ENCODE measurements around the gene ATE1.
A peak's percentile ranks its signal among the peaks of the same experiment; 100 is the strongest.
"Not testable (repeated sequence)": the region's sequence is repeated elsewhere in the genome, so short reads cannot be mapped to it uniquely, and the experiment has no call there.

The ATE1 gene

GRCh38 chr10:121828045-121828444 is 99.8 kb downstream of the ATE1 start:
- no peak for DNase-seq

GRCh38 chr10:121826773-121827172 is 101.1 kb downstream of the ATE1 start:
- not testable (repeated sequence) for DNase-seq

- DNase-seq: peak; percentile 62
Observed at GRCh38 chr10:121823993-121824463, 103.8 kb downstream of the ATE1 start.

- DNase-seq: no peak
Observed at GRCh38 chr10:121822724-121823123, 105.1 kb downstream of the ATE1 start.

- DNase-seq: no peak
Observed at GRCh38 chr10:121822180-121822579, 105.7 kb downstream of the ATE1 start.

- DNase-seq: no peak
Observed at GRCh38 chr10:121819049-121819448, 108.8 kb downstream of the ATE1 start.

- DNase-seq: no peak
Observed at GRCh38 chr10:121818599-121818998, 109.2 kb downstream of the ATE1 start.

GRCh38 chr10:121816197-121816596 is 111.6 kb downstream of the ATE1 start:
- no peak for DNase-seq

- no peak for DNase-seq
Observed at GRCh38 chr10:121813857-121814256, 114.0 kb downstream of the ATE1 start.

- no peak for DNase-seq
Observed at GRCh38 chr10:121813211-121813815, 114.5 kb downstream of the ATE1 start.

GRCh38 chr10:121812031-121812430 is 115.8 kb downstream of the ATE1 start:
- no peak for DNase-seq

GRCh38 chr10:121811386-121811785 is 116.4 kb downstream of the ATE1 start:
- DNase-seq: no peak

GRCh38 chr10:121808835-121809234 is 119.0 kb downstream of the ATE1 start:
- DNase-seq: no peak

GRCh38 chr10:121804460-121804859 is 123.4 kb downstream of the ATE1 start:
- DNase-seq: no peak

- DNase-seq: no peak
Observed at GRCh38 chr10:121803611-121804010, 124.2 kb downstream of the ATE1 start.

GRCh38 chr10:121800831-121801230 is 127.0 kb downstream of the ATE1 start:
- no peak for DNase-seq

GRCh38 chr10:121800146-121800545 is 127.7 kb downstream of the ATE1 start:
- DNase-seq: no peak

GRCh38 chr10:121797490-121797889 is 130.3 kb downstream of the ATE1 start:
- no peak for DNase-seq

- no peak for DNase-seq
Observed at GRCh38 chr10:121796342-121796741, 131.5 kb downstream of the ATE1 start.

GRCh38 chr10:121792198-121792597 is 135.6 kb downstream of the ATE1 start:
- no peak for DNase-seq

- no peak for DNase-seq
Observed at GRCh38 chr10:121791761-121792160, 136.1 kb downstream of the ATE1 start.

GRCh38 chr10:121788717-121789116 is 139.1 kb downstream of the ATE1 start:
- no peak for DNase-seq

GRCh38 chr10:121788115-121788514 is 139.7 kb downstream of the ATE1 start:
- no peak for DNase-seq

GRCh38 chr10:121787169-121787568 is 140.7 kb downstream of the ATE1 start:
- no peak for DNase-seq

GRCh38 chr10:121783782-121784372 is 144.0 kb downstream of the ATE1 start:
- no peak for DNase-seq
